Colonic mucosa (tissue), 4 donors: ENCODE data around the gene CPAMD8. TPM values are rescaled to one million over a fixed set of nuclear protein-coding genes. Genes with fewer than 3 reads are reported as not detected.

Experiments used
- DNase-seq: peaks from one replicate; pipeline ENCODE4 v3.0.0-alpha.2; 2020
- H3K27ac ChIP-seq: fragments of 200-600 bp; one replicate; pipeline ENCODE4 v1.8.0; 2021
- H3K27me3 ChIP-seq: fragments of 200-600 bp; one replicate; pipeline ENCODE4 v1.8.0; 2021
- H3K36me3 ChIP-seq: fragments of 200-600 bp; one replicate; pipeline ENCODE4 v1.8.0; 2021
- H3K4me1 ChIP-seq: fragments of 200-600 bp; one replicate; pipeline ENCODE4 v1.8.0; 2021; ENCODE audit warnings: mild to moderate bottlenecking
- H3K4me3 ChIP-seq: fragments of 200-600 bp; one replicate; pipeline ENCODE4 v1.8.0; 2021
- H3K9ac ChIP-seq, 2 donors: one replicate each; pipeline ENCODE4 v1.7.0; 2013; ENCODE audit warnings: control low read depth in 2 of 2, low read depth in 2 of 2, low read length in 2 of 2
- H3K9me3 ChIP-seq: fragments of 200-600 bp; one replicate; pipeline ENCODE4 v1.8.0; 2021
- CTCF ChIP-seq: fragments of 200-600 bp; IDR thresholded peaks from one replicate; pipeline ENCODE4 v1.8.0; 2022; ENCODE audit warnings: antibody characterized with exemption, mild to moderate bottlenecking
- intact Hi-C: fragments of 100-400 bp; cut with DNase I; formaldehyde crosslinking; loops from one replicate; pipeline ENCODE4 v1.14.1; 2022
- total RNA-seq, 2 donors: library from RNA; stranded (reverse); fragmentation: NEBNext Ultra II Directional in 1 of 2; extraction: Animal tissue kit (Norgen Biotek cat#: 25700) in 1 of 2; gene quantifications; one replicate each; pipeline ENCODE4 v1.2.1, GENCODE V29; 2021
- donor health status: healthy.
- donor health status: DM: no; HTN: no; CAD: no.
- donor health status: DM: no; HTN: no; CAD: no.

CPAMD8 gene
- total RNA-seq, 2 donors from 2014 or later: 1.8 to 3.5 TPM

GRCh38 chr19:16915135-16915534 is 111.5 kb downstream of the CPAMD8 start:
- H3K4me3 ChIP-seq: no peak overlapping the region
- no peak overlapping the region for H3K9ac ChIP-seq
- H3K27ac ChIP-seq: no peak overlapping the region
- no peaks in the 10 kb centered on the region for H3K4me1 ChIP-seq
- H3K27me3 ChIP-seq: no peaks in the 10 kb centered on the region
- DNase-seq: no peak
- TF ChIP-seq CTCF: no peak
- no peaks in the 10 kb centered on the region for H3K36me3 ChIP-seq
- no peaks in the 10 kb centered on the region for H3K9me3 ChIP-seq
- intact Hi-C loops: no loop called here

GRCh38 chr19:16914421-16914820 is 112.2 kb downstream of the CPAMD8 start:
- Histone ChIP-seq H3K36me3 (no peaks in the 10 kb centered on the region), H3K9me3 (no peaks in the 10 kb centered on the region), H3K27me3 (no peaks in the 10 kb centered on the region), H3K9ac (no peak overlapping the region), H3K4me1 (no peaks in the 10 kb centered on the region), H3K4me3 (no peak overlapping the region), H3K27ac (no peak overlapping the region)
- intact Hi-C loops: no loop called here
- DNase-seq: no peak
- no peak for TF ChIP-seq CTCF

- Histone ChIP-seq H3K27ac (no peak overlapping the region), H3K4me3 (no peak overlapping the region), H3K9ac (no peak overlapping the region), H3K27me3 (no peaks in the 10 kb centered on the region), H3K4me1 (no peaks in the 10 kb centered on the region), H3K36me3 (no peaks in the 10 kb centered on the region), H3K9me3 (no peaks in the 10 kb centered on the region)
- intact Hi-C loops: no loop called here
- DNase-seq: no peak
- no peak for TF ChIP-seq CTCF
Observed at GRCh38 chr19:16912780-16913179, 113.8 kb downstream of the CPAMD8 start.

GRCh38 chr19:16911046-16911445 is 115.6 kb downstream of the CPAMD8 start:
- no peak overlapping the region for H3K27ac ChIP-seq
- no peak overlapping the region for H3K4me3 ChIP-seq
- H3K9ac ChIP-seq: no peak overlapping the region
- H3K9me3 ChIP-seq: no peaks in the 10 kb centered on the region
- H3K4me1 ChIP-seq: no peaks in the 10 kb centered on the region
- no peak for DNase-seq
- H3K36me3 ChIP-seq: no peaks in the 10 kb centered on the region
- H3K27me3 ChIP-seq: no peaks in the 10 kb centered on the region
- TF ChIP-seq CTCF: no peak
- intact Hi-C loops: no loop called here

- intact Hi-C loops: no loop called here
- Histone ChIP-seq H3K27me3 (no peaks in the 10 kb centered on the region), H3K27ac (no peak overlapping the region), H3K9me3 (no peaks in the 10 kb centered on the region), H3K36me3 (no peaks in the 10 kb centered on the region), H3K4me3 (no peak overlapping the region), H3K4me1 (no peaks in the 10 kb centered on the region), H3K9ac (no peak overlapping the region)
- no peak for DNase-seq
- TF ChIP-seq CTCF: no peak
Observed at GRCh38 chr19:16908759-16909158, 117.9 kb downstream of the CPAMD8 start.

- Histone ChIP-seq H3K4me3 (no peak overlapping the region), H3K36me3 (no peaks in the 10 kb centered on the region), H3K9ac (no peak overlapping the region), H3K9me3 (no peaks in the 10 kb centered on the region), H3K27ac (no peak overlapping the region), H3K27me3 (no peaks in the 10 kb centered on the region), H3K4me1 (no peaks in the 10 kb centered on the region)
- DNase-seq: no peak
- intact Hi-C loops: loop anchor here (5.0 kb wide), 1 partner anchor 132 kb away; no protein-coding TSS in a partner anchor
- no peak for TF ChIP-seq CTCF
Observed at GRCh38 chr19:16904599-16904998, 122.0 kb downstream of the CPAMD8 start.
